Neural cell (in vitro differentiated cells): Measurements from ENCODE around the gene MMP1. TPM values are rescaled to one million over a fixed set of nuclear protein-coding genes. Genes with fewer than 3 reads are reported as not detected.

Source experiments
- H2AFZ ChIP-seq: fragments of 200-600, 300-800 bp; sonication (generic), shearing (Covaris generic); 2 replicates; pipeline ENCODE4 v1.6.0; 2014; ENCODE audit warnings: low read depth, mild to moderate bottlenecking, antibody characterized with exemption, low read length, moderate library complexity
- H3F3A ChIP-seq: fragments of 200-600 bp; shearing (Covaris generic); 2 replicates; pipeline ENCODE4 v1.6.1; 2016; ENCODE audit warnings: mild to moderate bottlenecking, moderate library complexity, mixed read lengths, antibody characterized with exemption, low read length; ENCODE audit not compliant: insufficient read depth, poor library complexity, severe bottlenecking
- H3K27ac ChIP-seq: fragments of 200-600, 300-800 bp; sonication (generic), shearing (Covaris generic); 2 replicates; pipeline ENCODE4 v1.5.1; 2014; ENCODE audit warnings: mild to moderate bottlenecking, low read length, moderate library complexity
- H3K27me3 ChIP-seq: fragments of 300-800, 200-600 bp; sonication (generic), shearing (Covaris generic); 2 replicates; pipeline ENCODE4 v1.6.0; 2014; ENCODE audit warnings: mild to moderate bottlenecking, low read depth, low read length, moderate library complexity; ENCODE audit not compliant: insufficient read depth
- H3K36me3 ChIP-seq: fragments of 300-800, 200-600 bp; sonication (generic), shearing (Covaris generic); 2 replicates; pipeline ENCODE4 v1.5.1; 2014; ENCODE audit warnings: mild to moderate bottlenecking, antibody characterized with exemption, low read length, moderate library complexity; ENCODE audit not compliant: insufficient read depth
- H3K4me2 ChIP-seq: fragments of 300-800, 200-600 bp; sonication (generic), shearing (Covaris generic); 2 replicates; pipeline ENCODE4 v1.6.0; 2014; ENCODE audit warnings: mild to moderate bottlenecking, low read length
- H3K4me3 ChIP-seq: fragments of 300-800, 200-600 bp; sonication (generic), shearing (Covaris generic); 2 replicates; pipeline ENCODE4 v1.5.1; 2014; ENCODE audit warnings: mild to moderate bottlenecking, low read length, moderate library complexity
- H3K79me2 ChIP-seq: fragments of 200-600 bp; shearing (Covaris generic); replicated peaks from 2 replicates; pipeline ENCODE4 v1.6.0; 2014; ENCODE audit warnings: mild to moderate bottlenecking, low read length, moderate library complexity; ENCODE audit not compliant: insufficient read depth
- H3K9ac ChIP-seq: fragments of 300-800, 200-600 bp; sonication (generic), shearing (Covaris generic); 2 replicates; pipeline ENCODE4 v1.6.1; 2016; ENCODE audit warnings: mild to moderate bottlenecking, low read length, mixed read lengths
- H3K9me2 ChIP-seq: fragments of 200-600 bp; shearing (Covaris generic); 2 replicates; pipeline ENCODE4 v1.6.1; 2016; ENCODE audit warnings: mild to moderate bottlenecking, low read length, mixed read lengths; ENCODE audit not compliant: insufficient read depth
- H3K9me3 ChIP-seq: fragments of 200-600, 300-800 bp; sonication (generic), shearing (Covaris generic); 2 replicates; pipeline ENCODE4 v1.6.1; 2016; ENCODE audit warnings: mild to moderate bottlenecking, mixed run types, low read length, moderate library complexity, mixed read lengths
- H4K20me1 ChIP-seq: fragments of 200-600 bp; shearing (Covaris generic); 2 replicates; pipeline ENCODE4 v1.6.1; 2016; ENCODE audit warnings: mild to moderate bottlenecking, mixed run types; ENCODE audit not compliant: insufficient read depth
- EP300 ChIP-seq: fragments of 450-650 bp; conservative IDR thresholded peaks from 2 replicates; pipeline ENCODE4 v1.6.1; 2014; ENCODE audit warnings: antibody characterized with exemption, mild to moderate bottlenecking, moderate library complexity; ENCODE audit not compliant: poor library complexity, severe bottlenecking
- EZH2 ChIP-seq: fragments of 200-600, 300-800 bp; shearing (Covaris generic), sonication (generic); IDR thresholded peaks from 2 replicates; pipeline ENCODE4 v1.6.1; 2014; ENCODE audit warnings: antibody characterized with exemption, low read length, borderline replicate concordance, mild to moderate bottlenecking; ENCODE audit not compliant: insufficient read depth, poor library complexity, severe bottlenecking
- MXI1 ChIP-seq: fragments of 450-650 bp; conservative IDR thresholded peaks from 2 replicates; pipeline ENCODE4 v1.6.1; 2014; ENCODE audit warnings: antibody characterized with exemption, mild to moderate bottlenecking; ENCODE audit not compliant: poor library complexity, severe bottlenecking
- POLR2AphosphoS5 ChIP-seq: IDR thresholded peaks from 2 replicates; pipeline ENCODE4 v1.6.1; 2012
- RAD21 ChIP-seq: fragments of 450-650 bp; conservative IDR thresholded peaks from 2 replicates; pipeline ENCODE4 v1.6.1; 2014; ENCODE audit warnings: antibody characterized with exemption, mild to moderate bottlenecking, moderate library complexity
- SMC3 ChIP-seq: fragments of 450-650 bp; conservative IDR thresholded peaks from 2 replicates; pipeline ENCODE4 v1.6.1; 2014; ENCODE audit warnings: antibody characterized with exemption, mild to moderate bottlenecking, moderate library complexity; ENCODE audit not compliant: poor library complexity
- TAF1 ChIP-seq: IDR thresholded peaks from 2 replicates; pipeline ENCODE4 v1.6.1; 2012; ENCODE audit warnings: low read depth
- polyA plus RNA-seq: library from polyadenylated mRNA; depleted of rRNA; stranded (reverse); fragments of >200 nt; gene quantifications from 2 replicates; pipeline ENCODE4 v1.2.3, GENCODE V29; 2014
- TF ChIP-seq, protein P1 (sequence below): fragments of 450-650 bp; IDR thresholded peaks from 2 replicates; pipeline ENCODE4 v1.5.1; 2014; ENCODE audit warnings: antibody characterized with exemption, mild to moderate bottlenecking, moderate library complexity; ENCODE audit not compliant: poor library complexity, severe bottlenecking
- TF ChIP-seq, protein P2 (sequence below): IDR thresholded peaks from 2 replicates; pipeline ENCODE4 v1.6.1; 2012; ENCODE audit warnings: borderline replicate concordance

The MMP1 gene
- polyA plus RNA-seq, 1 donor from 2014 or later: not detected

DNA sequence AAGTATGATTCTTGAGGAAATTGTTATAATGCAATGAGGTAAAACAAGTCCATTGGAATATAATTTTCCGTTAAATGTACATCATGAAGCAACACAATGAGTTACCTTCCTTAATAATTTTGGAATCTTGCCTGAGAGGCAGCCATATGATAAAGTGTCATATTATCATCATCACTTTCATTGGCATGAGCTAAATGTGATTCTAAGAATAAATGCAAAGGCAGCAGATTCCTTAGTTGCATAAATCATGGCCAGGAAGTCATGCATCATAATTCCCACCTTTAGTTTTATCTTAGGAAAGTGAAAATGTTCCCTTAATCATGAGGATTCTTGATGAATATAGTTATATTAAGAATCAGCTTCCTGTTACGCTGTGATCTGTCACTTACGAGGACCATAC, 14.2 kb upstream of the MMP1 start:
- TF ChIP-seq MXI1 (no peak), RAD21 (no peak)
- TF ChIP-seq, protein P1, sequence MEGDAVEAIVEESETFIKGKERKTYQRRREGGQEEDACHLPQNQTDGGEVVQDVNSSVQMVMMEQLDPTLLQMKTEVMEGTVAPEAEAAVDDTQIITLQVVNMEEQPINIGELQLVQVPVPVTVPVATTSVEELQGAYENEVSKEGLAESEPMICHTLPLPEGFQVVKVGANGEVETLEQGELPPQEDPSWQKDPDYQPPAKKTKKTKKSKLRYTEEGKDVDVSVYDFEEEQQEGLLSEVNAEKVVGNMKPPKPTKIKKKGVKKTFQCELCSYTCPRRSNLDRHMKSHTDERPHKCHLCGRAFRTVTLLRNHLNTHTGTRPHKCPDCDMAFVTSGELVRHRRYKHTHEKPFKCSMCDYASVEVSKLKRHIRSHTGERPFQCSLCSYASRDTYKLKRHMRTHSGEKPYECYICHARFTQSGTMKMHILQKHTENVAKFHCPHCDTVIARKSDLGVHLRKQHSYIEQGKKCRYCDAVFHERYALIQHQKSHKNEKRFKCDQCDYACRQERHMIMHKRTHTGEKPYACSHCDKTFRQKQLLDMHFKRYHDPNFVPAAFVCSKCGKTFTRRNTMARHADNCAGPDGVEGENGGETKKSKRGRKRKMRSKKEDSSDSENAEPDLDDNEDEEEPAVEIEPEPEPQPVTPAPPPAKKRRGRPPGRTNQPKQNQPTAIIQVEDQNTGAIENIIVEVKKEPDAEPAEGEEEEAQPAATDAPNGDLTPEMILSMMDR: no peak
- Histone ChIP-seq H3K9ac (no peak overlapping the region), H3K27me3 (no peaks in the 10 kb centered on the region), H3K4me3 (no peak overlapping the region), H4K20me1 (no peaks in the 10 kb centered on the region), H3K79me2 (no peaks in the 10 kb centered on the region), H3F3A (no peaks in the 10 kb centered on the region), H3K9me3 (no peaks in the 10 kb centered on the region), H3K4me2 (no peak overlapping the region), H3K36me3 (no peaks in the 10 kb centered on the region), H3K9me2 (no peaks in the 10 kb centered on the region), H2AFZ (no peak overlapping the region), H3K27ac (no peak overlapping the region)

DNA sequence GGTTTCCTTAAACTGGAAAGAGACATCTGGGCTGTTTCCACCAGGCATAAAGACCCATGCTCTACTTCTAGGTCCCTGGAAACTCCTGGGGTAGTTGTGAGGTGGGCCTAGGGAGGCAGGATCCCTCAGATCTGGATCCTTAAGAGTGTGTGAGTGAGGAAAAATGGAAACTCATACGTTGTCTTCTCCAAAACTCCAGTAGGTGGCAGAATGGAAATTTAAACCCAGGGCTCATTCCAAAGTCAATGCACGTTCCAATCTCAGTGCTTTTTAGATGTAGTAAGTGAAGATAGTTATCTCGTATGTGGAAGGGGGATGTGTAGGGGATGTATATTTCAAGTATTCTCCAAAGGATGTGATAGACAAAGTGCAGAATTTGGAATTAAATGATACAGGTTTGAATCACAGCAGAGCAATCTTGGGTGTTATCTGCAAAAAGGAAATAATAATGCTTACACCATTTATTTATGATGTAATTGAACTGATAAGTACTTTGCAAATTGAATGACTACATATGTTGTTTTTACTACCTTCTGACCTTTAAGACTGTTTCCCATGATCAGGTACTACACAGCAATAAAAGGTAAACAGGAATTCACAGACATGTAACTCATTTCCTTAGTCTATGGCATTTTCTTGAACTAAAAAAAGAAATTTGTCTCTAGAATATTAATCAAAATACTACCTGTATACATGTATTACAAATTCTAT, 13.1 kb upstream of the MMP1 start:
- Histone ChIP-seq H3K4me3 (no peak overlapping the region), H3K27me3 (no peaks in the 10 kb centered on the region), H2AFZ (no peak overlapping the region), H3K27ac (no peak overlapping the region), H3K36me3 (no peaks in the 10 kb centered on the region), H3K9me3 (no peaks in the 10 kb centered on the region), H3K9me2 (no peaks in the 10 kb centered on the region), H3K9ac (no peak overlapping the region), H4K20me1 (no peaks in the 10 kb centered on the region), H3K4me2 (no peak overlapping the region), H3F3A (no peaks in the 10 kb centered on the region), H3K79me2 (no peaks in the 10 kb centered on the region)
- TF ChIP-seq TAF1: no peak
- TF ChIP-seq EZH2: no peak
- TF ChIP-seq, protein P1: peak; percentile 29
- no peak for TF ChIP-seq POLR2AphosphoS5

DNA sequence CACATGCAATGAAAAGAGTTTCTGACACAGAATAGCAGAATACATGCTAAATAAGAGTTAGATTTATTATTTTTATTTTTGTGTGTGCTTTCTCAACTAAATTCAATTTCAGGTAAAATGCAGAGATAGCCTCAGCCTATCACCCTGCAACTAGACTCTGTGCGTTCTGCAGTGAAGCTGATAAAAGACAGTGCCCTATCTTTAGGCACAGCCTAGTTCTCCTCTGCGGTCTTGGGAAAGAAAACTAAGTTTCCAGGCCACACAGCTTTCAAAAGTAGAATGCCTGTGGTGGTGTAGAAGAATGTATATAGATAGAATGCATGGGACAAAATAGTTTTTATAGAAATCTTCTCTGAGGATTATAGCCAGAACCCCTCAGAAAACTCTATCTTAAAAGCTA, 12.0 kb upstream of the MMP1 start:
- H3K36me3 ChIP-seq: no peaks in the 10 kb centered on the region

More for the DNA sequence above, 12.0 kb upstream of the MMP1 start:
- H3K9me2 ChIP-seq: no peaks in the 10 kb centered on the region
- H3K4me2 ChIP-seq: no peak overlapping the region
- H3K9ac ChIP-seq: no peak overlapping the region
- no peaks in the 10 kb centered on the region for H3F3A ChIP-seq
- H2AFZ ChIP-seq: no peak overlapping the region
- no peaks in the 10 kb centered on the region for H3K9me3 ChIP-seq
- TF ChIP-seq, protein P2, sequence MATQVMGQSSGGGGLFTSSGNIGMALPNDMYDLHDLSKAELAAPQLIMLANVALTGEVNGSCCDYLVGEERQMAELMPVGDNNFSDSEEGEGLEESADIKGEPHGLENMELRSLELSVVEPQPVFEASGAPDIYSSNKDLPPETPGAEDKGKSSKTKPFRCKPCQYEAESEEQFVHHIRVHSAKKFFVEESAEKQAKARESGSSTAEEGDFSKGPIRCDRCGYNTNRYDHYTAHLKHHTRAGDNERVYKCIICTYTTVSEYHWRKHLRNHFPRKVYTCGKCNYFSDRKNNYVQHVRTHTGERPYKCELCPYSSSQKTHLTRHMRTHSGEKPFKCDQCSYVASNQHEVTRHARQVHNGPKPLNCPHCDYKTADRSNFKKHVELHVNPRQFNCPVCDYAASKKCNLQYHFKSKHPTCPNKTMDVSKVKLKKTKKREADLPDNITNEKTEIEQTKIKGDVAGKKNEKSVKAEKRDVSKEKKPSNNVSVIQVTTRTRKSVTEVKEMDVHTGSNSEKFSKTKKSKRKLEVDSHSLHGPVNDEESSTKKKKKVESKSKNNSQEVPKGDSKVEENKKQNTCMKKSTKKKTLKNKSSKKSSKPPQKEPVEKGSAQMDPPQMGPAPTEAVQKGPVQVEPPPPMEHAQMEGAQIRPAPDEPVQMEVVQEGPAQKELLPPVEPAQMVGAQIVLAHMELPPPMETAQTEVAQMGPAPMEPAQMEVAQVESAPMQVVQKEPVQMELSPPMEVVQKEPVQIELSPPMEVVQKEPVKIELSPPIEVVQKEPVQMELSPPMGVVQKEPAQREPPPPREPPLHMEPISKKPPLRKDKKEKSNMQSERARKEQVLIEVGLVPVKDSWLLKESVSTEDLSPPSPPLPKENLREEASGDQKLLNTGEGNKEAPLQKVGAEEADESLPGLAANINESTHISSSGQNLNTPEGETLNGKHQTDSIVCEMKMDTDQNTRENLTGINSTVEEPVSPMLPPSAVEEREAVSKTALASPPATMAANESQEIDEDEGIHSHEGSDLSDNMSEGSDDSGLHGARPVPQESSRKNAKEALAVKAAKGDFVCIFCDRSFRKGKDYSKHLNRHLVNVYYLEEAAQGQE: no peak
- no peak for TF ChIP-seq EP300
- TF ChIP-seq TAF1: no peak
- TF ChIP-seq EZH2: no peak
- TF ChIP-seq POLR2AphosphoS5: no peak
- TF ChIP-seq MXI1: no peak
- TF ChIP-seq, protein P1: no peak
- no peak for TF ChIP-seq SMC3
- TF ChIP-seq RAD21: no peak
- no peaks in the 10 kb centered on the region for H3K79me2 ChIP-seq
- no peaks in the 10 kb centered on the region for H4K20me1 ChIP-seq
- no peak overlapping the region for H3K27ac ChIP-seq
- H3K27me3 ChIP-seq: no peaks in the 10 kb centered on the region
- no peak overlapping the region for H3K4me3 ChIP-seq
